GM19193 (cell line): ENCODE results near the gene ZNF423.

Experiments used
- POLR2A ChIP-seq: IDR thresholded peaks from 4 replicates; pipeline ENCODE4 v1.6.1; 2011; ENCODE audit not compliant: insufficient read depth, insufficient read length; ENCODE audit errors: extremely low read depth

The ZNF423 gene

GRCh38 chr16:49750341-49751000, 105.4 kb downstream of the ZNF423 start:
- TF ChIP-seq POLR2A = no peak

- no peak for TF ChIP-seq POLR2A
Observed at GRCh38 chr16:49749816-49750215, 106.1 kb downstream of the ZNF423 start.

- no peak for TF ChIP-seq POLR2A
Observed at GRCh38 chr16:49748322-49748721, 107.6 kb downstream of the ZNF423 start.

- no peak for TF ChIP-seq POLR2A
Observed at GRCh38 chr16:49747654-49748053, 108.3 kb downstream of the ZNF423 start.

- TF ChIP-seq POLR2A = no peak
Observed at GRCh38 chr16:49746545-49746944, 109.4 kb downstream of the ZNF423 start.

GRCh38 chr16:49745311-49745747, 110.6 kb downstream of the ZNF423 start:
- TF ChIP-seq POLR2A = no peak

GRCh38 chr16:49744244-49745220, 111.4 kb downstream of the ZNF423 start:
- TF ChIP-seq POLR2A = no peak

- no peak for TF ChIP-seq POLR2A
Observed at GRCh38 chr16:49743658-49744057, 112.3 kb downstream of the ZNF423 start.

GRCh38 chr16:49743203-49743464, 112.8 kb downstream of the ZNF423 start:
- no peak for TF ChIP-seq POLR2A

- no peak for TF ChIP-seq POLR2A
Observed at GRCh38 chr16:49742428-49743202, 113.3 kb downstream of the ZNF423 start.

- no peak for TF ChIP-seq POLR2A
Observed at GRCh38 chr16:49740256-49740655, 115.7 kb downstream of the ZNF423 start.

- no peak for TF ChIP-seq POLR2A
Observed at GRCh38 chr16:49739381-49739780, 116.5 kb downstream of the ZNF423 start.

GRCh38 chr16:49738832-49739231, 117.1 kb downstream of the ZNF423 start:
- no peak for TF ChIP-seq POLR2A

- no peak for TF ChIP-seq POLR2A
Observed at GRCh38 chr16:49738001-49738400, 117.9 kb downstream of the ZNF423 start.

GRCh38 chr16:49737541-49737940, 118.4 kb downstream of the ZNF423 start:
- no peak for TF ChIP-seq POLR2A
